ENCODE data around the gene TSSK2.

DNA sequence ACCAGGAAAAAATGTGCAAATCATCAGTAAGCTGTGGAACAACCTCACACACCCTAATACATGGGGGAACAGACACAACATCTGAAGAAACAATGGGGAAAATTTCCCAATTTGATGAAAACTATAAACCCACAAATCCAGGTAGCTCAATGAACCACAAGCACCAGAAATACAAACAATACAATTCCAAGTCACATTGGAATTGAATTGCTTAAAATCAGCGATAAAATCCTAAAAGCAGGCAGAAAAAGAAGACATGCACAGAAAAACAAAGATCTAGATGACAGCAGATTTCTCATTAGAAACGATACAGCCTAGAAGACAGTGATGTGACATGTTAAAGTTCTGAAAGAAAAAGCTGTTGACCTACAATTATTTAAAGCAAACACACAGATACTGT lies 40.9 kb upstream of the TSSK2 start:
- TF ChIP-seq, protein P1, sequence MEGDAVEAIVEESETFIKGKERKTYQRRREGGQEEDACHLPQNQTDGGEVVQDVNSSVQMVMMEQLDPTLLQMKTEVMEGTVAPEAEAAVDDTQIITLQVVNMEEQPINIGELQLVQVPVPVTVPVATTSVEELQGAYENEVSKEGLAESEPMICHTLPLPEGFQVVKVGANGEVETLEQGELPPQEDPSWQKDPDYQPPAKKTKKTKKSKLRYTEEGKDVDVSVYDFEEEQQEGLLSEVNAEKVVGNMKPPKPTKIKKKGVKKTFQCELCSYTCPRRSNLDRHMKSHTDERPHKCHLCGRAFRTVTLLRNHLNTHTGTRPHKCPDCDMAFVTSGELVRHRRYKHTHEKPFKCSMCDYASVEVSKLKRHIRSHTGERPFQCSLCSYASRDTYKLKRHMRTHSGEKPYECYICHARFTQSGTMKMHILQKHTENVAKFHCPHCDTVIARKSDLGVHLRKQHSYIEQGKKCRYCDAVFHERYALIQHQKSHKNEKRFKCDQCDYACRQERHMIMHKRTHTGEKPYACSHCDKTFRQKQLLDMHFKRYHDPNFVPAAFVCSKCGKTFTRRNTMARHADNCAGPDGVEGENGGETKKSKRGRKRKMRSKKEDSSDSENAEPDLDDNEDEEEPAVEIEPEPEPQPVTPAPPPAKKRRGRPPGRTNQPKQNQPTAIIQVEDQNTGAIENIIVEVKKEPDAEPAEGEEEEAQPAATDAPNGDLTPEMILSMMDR (IDR thresholded peaks at IDR 0.05; ENCODE audit: poor library complexity), result no peak
- TF ChIP-seq EZH2phosphoT487 (IDR thresholded peaks at IDR 0.05; ENCODE audit: low read depth, severe bottlenecking, unreplicated experiment) (no peak), EZH2 (IDR thresholded peaks at IDR 0.05; ENCODE audit: borderline replicate concordance) (no peak)

All from hepatocyte (in vitro differentiated cells).